ENCODE data around the gene TRAF7.

Gene TRAF7

GRCh38 chr16:2175454-2175853 lies 19.9 kb downstream of the TRAF7 start:
- no peak for DNase-seq
- Mint-ChIP-seq H3K27me3 (no peaks in the 10 kb centered on the region), H3K9me3 (no peaks in the 10 kb centered on the region), H3K4me1 (no peaks in the 10 kb centered on the region), H3K27ac (no peak overlapping the region), H3K36me3 (peaks cover 19% of the 10 kb centered on the region), H3K4me3 (no peak overlapping the region)
- CTCF ChIA-PET = no interaction called here

GRCh38 chr16:2176047-2176446 lies 20.5 kb downstream of the TRAF7 start:
- no peak overlapping the region for H3K4me3 Mint-ChIP-seq
- H3K27me3 Mint-ChIP-seq = no peaks in the 10 kb centered on the region
- no peak overlapping the region for H3K27ac Mint-ChIP-seq
- peaks cover 19% of the 10 kb centered on the region for H3K36me3 Mint-ChIP-seq
- CTCF ChIA-PET = no interaction called here
- DNase-seq = no peak
- H3K4me1 Mint-ChIP-seq = no peaks in the 10 kb centered on the region
- no peaks in the 10 kb centered on the region for H3K9me3 Mint-ChIP-seq

- Mint-ChIP-seq H3K27me3 (no peaks in the 10 kb centered on the region), H3K36me3 (peaks cover 15% of the 10 kb centered on the region), H3K4me3 (no peak overlapping the region), H3K27ac (no peak overlapping the region), H3K4me1 (no peaks in the 10 kb centered on the region), H3K9me3 (no peaks in the 10 kb centered on the region)
- no peak for DNase-seq
- CTCF ChIA-PET = interaction anchor here (0.7 kb wide), 1 partner anchor 7 kb away, joined by 3 read pairs; no protein-coding TSS in a partner anchor
Observed at GRCh38 chr16:2177101-2177500, 21.5 kb downstream of the TRAF7 start.

GRCh38 chr16:2177561-2177960 lies 22.0 kb downstream of the TRAF7 start:
- no peaks in the 10 kb centered on the region for H3K9me3 Mint-ChIP-seq
- CTCF ChIA-PET = interaction anchor here (0.7 kb wide), 1 partner anchor 8 kb away, joined by 3 read pairs; no protein-coding TSS in a partner anchor
- no peaks in the 10 kb centered on the region for H3K4me1 Mint-ChIP-seq
- DNase-seq = no peak
- no peaks in the 10 kb centered on the region for H3K27me3 Mint-ChIP-seq
- H3K36me3 Mint-ChIP-seq = peaks cover 15% of the 10 kb centered on the region
- no peak overlapping the region for H3K27ac Mint-ChIP-seq
- no peak overlapping the region for H3K4me3 Mint-ChIP-seq

GRCh38 chr16:2178321-2179106 lies 22.9 kb downstream of the TRAF7 start:
- CTCF ChIA-PET = no interaction called here
- no peak overlapping the region for H3K4me3 Mint-ChIP-seq
- H3K4me1 Mint-ChIP-seq = no peaks in the 10 kb centered on the region
- no peaks in the 10 kb centered on the region for H3K27me3 Mint-ChIP-seq
- no peak overlapping the region for H3K27ac Mint-ChIP-seq
- H3K9me3 Mint-ChIP-seq = no peaks in the 10 kb centered on the region
- peaks cover 13% of the 10 kb centered on the region for H3K36me3 Mint-ChIP-seq
- peak; percentile 44 for DNase-seq

- Mint-ChIP-seq H3K4me3 (no peak overlapping the region), H3K4me1 (no peaks in the 10 kb centered on the region), H3K27me3 (no peaks in the 10 kb centered on the region), H3K36me3 (peaks cover 10% of the 10 kb centered on the region), H3K27ac (no peak overlapping the region), H3K9me3 (no peaks in the 10 kb centered on the region)
- DNase-seq = no peak
- CTCF ChIA-PET = no interaction called here
Observed at GRCh38 chr16:2179107-2179501, 23.5 kb downstream of the TRAF7 start.

GRCh38 chr16:2179576-2179975 lies 24.0 kb downstream of the TRAF7 start:
- no peaks in the 10 kb centered on the region for H3K27me3 Mint-ChIP-seq
- no peak overlapping the region for H3K27ac Mint-ChIP-seq
- CTCF ChIA-PET = no interaction called here
- H3K9me3 Mint-ChIP-seq = no peaks in the 10 kb centered on the region
- no peak for DNase-seq
- H3K4me3 Mint-ChIP-seq = no peak overlapping the region
- peaks cover 8% of the 10 kb centered on the region for H3K36me3 Mint-ChIP-seq
- H3K4me1 Mint-ChIP-seq = no peaks in the 10 kb centered on the region

GRCh38 chr16:2180461-2180860 lies 24.9 kb downstream of the TRAF7 start:
- Mint-ChIP-seq H3K9me3 (no peaks in the 10 kb centered on the region), H3K36me3 (peaks cover 8% of the 10 kb centered on the region), H3K27me3 (no peaks in the 10 kb centered on the region), H3K4me1 (no peaks in the 10 kb centered on the region), H3K4me3 (no peak overlapping the region), H3K27ac (no peak overlapping the region)
- no peak for DNase-seq
- CTCF ChIA-PET = no interaction called here

- no peaks in the 10 kb centered on the region for H3K4me1 Mint-ChIP-seq
- no peak for DNase-seq
- peaks cover 3% of the 10 kb centered on the region for H3K36me3 Mint-ChIP-seq
- H3K9me3 Mint-ChIP-seq = no peaks in the 10 kb centered on the region
- H3K27ac Mint-ChIP-seq = no peak overlapping the region
- H3K4me3 Mint-ChIP-seq = no peak overlapping the region
- CTCF ChIA-PET = no interaction called here
- no peaks in the 10 kb centered on the region for H3K27me3 Mint-ChIP-seq
Observed at GRCh38 chr16:2180962-2181923, 25.7 kb downstream of the TRAF7 start.

GRCh38 chr16:2181952-2182351 lies 26.4 kb downstream of the TRAF7 start:
- no peak overlapping the region for H3K27ac Mint-ChIP-seq
- no peak overlapping the region for H3K4me3 Mint-ChIP-seq
- H3K36me3 Mint-ChIP-seq = peaks cover 3% of the 10 kb centered on the region
- DNase-seq = no peak
- no peaks in the 10 kb centered on the region for H3K27me3 Mint-ChIP-seq
- no peaks in the 10 kb centered on the region for H3K9me3 Mint-ChIP-seq
- CTCF ChIA-PET = no interaction called here
- no peaks in the 10 kb centered on the region for H3K4me1 Mint-ChIP-seq

- Mint-ChIP-seq H3K4me1 (no peaks in the 10 kb centered on the region), H3K27ac (no peak overlapping the region), H3K9me3 (no peaks in the 10 kb centered on the region), H3K4me3 (no peak overlapping the region), H3K27me3 (no peaks in the 10 kb centered on the region), H3K36me3 (no peaks in the 10 kb centered on the region)
- no peak for DNase-seq
- CTCF ChIA-PET = no interaction called here
Observed at GRCh38 chr16:2183671-2184070, 28.1 kb downstream of the TRAF7 start.

- Mint-ChIP-seq H3K4me1 (no peaks in the 10 kb centered on the region), H3K36me3 (no peaks in the 10 kb centered on the region), H3K9me3 (no peaks in the 10 kb centered on the region), H3K4me3 (no peak overlapping the region), H3K27me3 (no peaks in the 10 kb centered on the region), H3K27ac (peak overlapping the region; percentile 47)
- DNase-seq = no peak
- CTCF ChIA-PET = no interaction called here
Observed at GRCh38 chr16:2184346-2184745, 28.8 kb downstream of the TRAF7 start.

GRCh38 chr16:2184962-2185361 lies 29.4 kb downstream of the TRAF7 start:
- no peak for DNase-seq
- Mint-ChIP-seq H3K27ac (no peak overlapping the region), H3K36me3 (no peaks in the 10 kb centered on the region), H3K27me3 (no peaks in the 10 kb centered on the region), H3K4me3 (no peak overlapping the region), H3K9me3 (no peaks in the 10 kb centered on the region), H3K4me1 (no peaks in the 10 kb centered on the region)
- CTCF ChIA-PET = no interaction called here

- Mint-ChIP-seq H3K4me1 (no peaks in the 10 kb centered on the region), H3K36me3 (no peaks in the 10 kb centered on the region), H3K27me3 (no peaks in the 10 kb centered on the region), H3K4me3 (no peak overlapping the region), H3K9me3 (no peaks in the 10 kb centered on the region), H3K27ac (no peak overlapping the region)
- no peak for DNase-seq
- CTCF ChIA-PET = interaction anchor here (0.9 kb wide), 1 partner anchor 9 kb away, joined by 4 read pairs; no protein-coding TSS in a partner anchor
Observed at GRCh38 chr16:2186064-2186463, 30.5 kb downstream of the TRAF7 start.

- H3K36me3 Mint-ChIP-seq = no peaks in the 10 kb centered on the region
- no peaks in the 10 kb centered on the region for H3K9me3 Mint-ChIP-seq
- CTCF ChIA-PET = no interaction called here
- no peaks in the 10 kb centered on the region for H3K4me1 Mint-ChIP-seq
- H3K4me3 Mint-ChIP-seq = no peak overlapping the region
- no peak for DNase-seq
- H3K27me3 Mint-ChIP-seq = no peaks in the 10 kb centered on the region
- H3K27ac Mint-ChIP-seq = no peak overlapping the region
Observed at GRCh38 chr16:2186505-2186904, 30.9 kb downstream of the TRAF7 start.
